GM19239 (cell line): ENCODE data around the gene PSMA8.
"Not testable (repeated sequence)": the region's sequence is repeated elsewhere in the genome, so short reads cannot be mapped to it uniquely, and the experiment has no call there.

Experiments
- DNase-seq: peaks from one replicate; pipeline ENCODE4 v3.0.0; 2011; ENCODE audit warnings: low spot score; ENCODE audit not compliant: insufficient read length
- FAIRE-seq: peaks from 2 replicates; lab custom pipeline; 2011; peaks lifted over from hg19 to GRCh38; lab: Jason Lieb, UNC

Gene PSMA8

DNA sequence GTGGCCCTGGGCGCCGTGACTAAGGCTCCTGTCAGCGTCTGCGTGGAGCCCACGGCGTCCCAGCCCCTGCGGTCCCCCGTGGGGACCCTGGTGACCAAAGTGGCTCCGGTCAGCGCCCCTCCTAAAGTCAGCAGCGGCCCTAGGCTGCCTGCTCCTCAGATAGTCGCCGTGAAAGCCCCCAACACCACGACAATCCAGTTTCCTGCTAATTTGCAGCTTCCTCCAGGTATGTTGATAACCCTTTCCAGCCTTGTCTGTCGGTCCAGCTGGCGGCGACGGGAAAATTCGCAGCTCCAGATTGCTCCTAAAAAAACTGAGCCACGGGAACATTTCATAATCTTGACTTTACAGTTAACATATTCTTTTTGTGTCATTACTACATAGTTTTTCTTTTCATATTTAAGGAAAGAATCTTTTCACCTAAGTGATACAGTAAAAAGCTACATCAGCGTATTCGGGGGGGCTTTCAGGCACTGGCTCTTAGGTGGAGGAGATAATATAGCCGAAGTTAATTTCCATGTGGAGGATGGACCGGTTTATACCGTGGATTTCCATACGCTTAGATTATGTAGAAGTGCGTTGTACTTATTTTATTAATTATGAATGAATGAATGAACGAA is 93.5 kb downstream of the PSMA8 start:
- DNase-seq (no peak), FAIRE-seq (no peak)

DNA sequence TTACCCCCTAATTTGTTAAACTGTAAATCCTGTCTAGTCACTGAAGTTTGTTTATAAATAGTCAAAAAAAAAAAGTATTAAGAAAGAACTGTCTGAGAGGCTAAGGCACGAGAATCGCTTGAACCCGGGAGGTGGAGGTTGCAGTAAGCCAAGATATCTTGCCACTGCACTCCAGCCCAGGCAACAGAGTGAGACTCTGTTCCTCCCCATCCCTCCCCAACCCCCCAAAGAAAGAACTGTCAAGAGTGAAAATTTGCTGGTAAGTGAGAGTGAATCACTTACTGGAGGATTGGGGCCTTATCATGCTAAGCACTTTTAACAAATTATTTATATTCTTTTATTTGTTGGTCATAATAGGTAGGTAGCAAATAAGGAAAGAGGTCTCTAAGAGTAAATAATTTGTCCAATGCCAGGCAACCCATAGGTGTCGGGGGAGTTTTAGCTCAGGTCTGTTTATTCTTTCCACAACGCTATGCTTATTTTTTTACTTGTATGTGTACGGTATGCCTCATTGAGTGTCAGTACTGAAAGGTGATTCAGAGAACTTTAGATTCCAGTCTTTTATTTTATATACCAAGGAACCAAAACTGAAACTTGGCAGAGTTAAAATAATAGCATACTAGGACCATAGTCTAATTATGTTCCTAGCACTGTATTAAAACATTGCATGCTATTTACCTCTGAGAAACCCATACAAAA is 95.0 kb downstream of the PSMA8 start:
- FAIRE-seq, result peak; percentile 73
- DNase-seq, result no peak

DNA sequence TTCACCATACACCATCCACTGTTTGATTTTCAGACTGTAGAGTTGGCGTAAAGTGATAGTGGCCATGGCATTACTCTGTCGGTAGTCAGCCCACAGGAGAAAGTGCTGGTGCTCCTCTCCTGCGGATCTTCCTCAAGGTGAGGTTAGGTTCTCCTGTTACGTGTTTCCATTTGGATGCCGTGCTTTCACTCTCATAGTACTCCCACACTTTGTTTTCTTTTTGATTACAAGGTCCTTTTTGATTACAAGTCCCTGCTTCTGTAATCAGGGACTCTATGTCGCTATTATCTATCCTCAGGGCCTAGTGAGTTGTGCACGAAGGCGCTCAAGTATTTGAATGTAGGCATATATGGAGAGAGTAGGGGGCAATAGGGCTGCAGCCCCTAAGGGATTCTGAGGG is 96.8 kb downstream of the PSMA8 start:
- DNase-seq, result no peak
- FAIRE-seq, result no peak

DNA sequence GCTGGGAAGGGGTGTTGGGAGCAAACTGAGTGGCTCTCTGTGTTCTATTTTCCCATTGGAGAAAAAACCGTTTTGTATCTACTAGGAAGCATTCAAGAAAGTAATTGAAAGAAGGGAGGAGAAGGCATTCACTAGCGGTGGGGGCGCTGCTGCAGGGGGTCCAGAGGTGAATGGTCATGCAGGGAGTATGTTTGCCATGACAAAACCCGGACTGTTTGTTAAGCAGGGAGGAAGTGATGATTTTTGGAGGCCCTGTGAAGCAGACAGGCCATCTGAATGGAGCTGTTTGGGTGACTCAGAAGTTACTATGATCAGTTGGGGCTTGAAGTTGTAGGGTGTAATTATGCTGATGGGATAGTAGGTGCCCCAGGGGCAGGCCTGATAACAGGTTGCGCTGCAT is 99.5 kb downstream of the PSMA8 start:
- FAIRE-seq, result no peak
- no peak for DNase-seq

DNA sequence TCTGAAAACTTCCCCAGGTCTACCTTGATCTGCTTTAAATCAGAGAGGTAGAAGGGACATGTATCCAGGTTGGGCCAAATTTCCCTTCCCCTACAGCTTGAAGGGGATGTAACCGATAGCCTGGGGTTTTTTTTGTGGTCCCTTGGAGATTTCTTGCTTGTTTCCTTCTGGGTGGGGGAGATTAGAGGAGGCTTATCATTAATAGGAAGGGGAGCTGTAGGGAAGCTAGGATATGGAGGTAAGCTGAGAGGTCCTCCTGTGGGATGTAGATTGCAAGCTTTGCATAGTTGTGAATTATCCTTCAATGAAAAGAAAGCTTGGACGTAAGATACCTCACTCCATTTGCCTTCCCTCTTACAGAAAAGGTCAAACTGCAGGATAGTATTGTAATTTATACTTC is 103.7 kb downstream of the PSMA8 start:
- not testable (repeated sequence) for FAIRE-seq, DNase-seq

DNA sequence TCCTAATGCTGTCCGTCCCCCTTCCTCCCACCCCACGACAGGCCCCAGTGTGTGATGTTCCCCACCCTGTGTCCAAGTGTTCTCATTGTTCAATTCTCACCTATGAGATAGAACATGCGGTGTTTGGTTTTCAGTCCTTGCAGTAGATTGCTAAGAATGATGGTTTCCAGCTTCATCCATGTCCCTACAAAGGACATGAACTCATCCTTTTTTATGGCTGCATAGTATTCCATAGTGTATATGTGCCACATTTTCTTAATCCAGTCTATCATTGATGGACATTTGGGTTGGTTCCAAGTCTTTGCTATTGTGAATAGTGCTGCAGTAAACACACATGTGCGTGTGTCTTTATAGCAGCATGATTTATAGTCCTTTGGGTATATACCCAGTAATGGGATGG is 105.0 kb downstream of the PSMA8 start:
- not testable (repeated sequence) for FAIRE-seq, DNase-seq

DNA sequence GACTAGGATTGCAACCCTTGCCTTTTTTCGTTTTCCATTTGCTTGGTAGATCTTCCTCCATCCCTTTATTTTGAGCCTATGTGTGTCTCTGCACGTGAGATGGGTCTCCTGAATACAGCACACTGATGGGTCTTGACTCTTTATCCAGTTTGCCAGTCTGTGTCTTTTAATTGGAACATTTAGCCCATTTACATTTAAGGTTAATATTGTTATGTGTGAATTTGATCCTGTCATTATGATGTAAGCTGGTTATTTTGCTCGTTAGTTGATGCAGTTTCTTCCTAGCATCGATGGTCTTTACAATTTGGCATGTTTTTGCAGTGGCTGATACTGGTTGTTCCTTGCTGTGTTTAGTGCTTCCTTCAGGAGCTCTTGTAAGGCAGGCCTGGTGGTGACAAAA is 108.7 kb downstream of the PSMA8 start:
- not testable (repeated sequence) for FAIRE-seq, DNase-seq
